Panc1 (cell line): ENCODE data around the gene SCRN1. TPM values are rescaled to one million over a fixed set of nuclear protein-coding genes. Genes with fewer than 3 reads are reported as not detected.

ENCODE experiments used
- ATAC-seq: fragments of 200-7000 bp; cut with Tn5 transposase; 2 replicates; pipeline ENCODE4 v1.9.1; 2020; ENCODE audit warnings: mild to moderate bottlenecking, moderate library complexity
- BruUV-seq: library from RNA; stranded (reverse); fragments of 400-500 nt; replicated peaks from 2 replicates; lab custom pipeline; 2021; lab: Mats Ljungman, UMichigan
- CTCF ChIA-PET: fragments of 300-600 bp; sonication (Branson Sonifier 250); formaldehyde crosslinking; loops from one replicate; lab custom pipeline; 2022; ENCODE audit warnings: antibody characterized with exemption; lab: Charles Lee
- POLR2A ChIA-PET: fragments of 300-600 bp; sonication (Branson Sonifier 250); formaldehyde crosslinking; loops from one replicate; lab custom pipeline; 2022; ENCODE audit warnings: antibody characterized with exemption; lab: Charles Lee
- DNase-seq: peaks from one replicate; pipeline ENCODE4 v3.0.0-alpha.2; 2010; ENCODE audit warnings: low read depth, low spot score
- H3K27ac ChIP-seq: 2 replicates; pipeline ENCODE4 v1.5.1; 2011; ENCODE audit warnings: mild to moderate bottlenecking, low read length, inconsistent platforms
- H3K27me3 ChIP-seq: fragments of 200-500 bp; sonication (Bioruptor generic); 2 replicates; pipeline ENCODE4 v1.6.0; 2014; ENCODE audit warnings: low read length, inconsistent platforms; ENCODE audit not compliant: control insufficient read depth, insufficient read depth
- H3K36me3 ChIP-seq: fragments of 200-500 bp; sonication (Bioruptor generic); 2 replicates; pipeline ENCODE4 v1.5.1; 2014; ENCODE audit warnings: inconsistent platforms, mild to moderate bottlenecking, low read length, moderate library complexity; ENCODE audit not compliant: control insufficient read depth, insufficient read depth
- H3K4me1 ChIP-seq: 2 replicates; pipeline ENCODE4 v1.5.1; 2011; ENCODE audit warnings: inconsistent platforms, mild to moderate bottlenecking, low read length, moderate library complexity; ENCODE audit not compliant: control insufficient read depth, insufficient read depth
- H3K4me3 ChIP-seq, 2 experiments: 2 replicates each; pipeline ENCODE4 v1.5.1; 2011 to 2012; ENCODE audit warnings: low read depth in 2 of 2, low read length in 2 of 2, mild to moderate bottlenecking in 2 of 2, inconsistent platforms in 1 of 2, moderate library complexity in 1 of 2
- H3K9me3 ChIP-seq: fragments of 200-500 bp; sonication (Bioruptor generic); 2 replicates; pipeline ENCODE4 v1.5.1; 2014; ENCODE audit warnings: low read depth, mild to moderate bottlenecking, inconsistent platforms, low read length, moderate library complexity; ENCODE audit not compliant: control insufficient read depth, insufficient read depth
- CTCF ChIP-seq: fragments of 450-650 bp; IDR thresholded peaks from 2 replicates; pipeline ENCODE4 v1.5.1; 2017; ENCODE audit warnings: mild to moderate bottlenecking
- POLR2AphosphoS5 ChIP-seq: IDR thresholded peaks from 2 replicates; pipeline ENCODE4 v1.6.1; 2012; ENCODE audit warnings: mild to moderate bottlenecking, low read depth, low read length, moderate library complexity
- REST ChIP-seq, 2 experiments: IDR thresholded peaks; 2 replicates each; pipeline ENCODE4 v1.6.1; 2011 to 2012; ENCODE audit warnings: low read depth in 2 of 2, control low read depth in 1 of 2, low read length in 1 of 2, mild to moderate bottlenecking in 1 of 2, moderate library complexity in 1 of 2; ENCODE audit not compliant: insufficient read depth in 1 of 2
- SIN3A ChIP-seq: IDR thresholded peaks from 2 replicates; pipeline ENCODE4 v1.6.1; 2012; ENCODE audit warnings: low read depth, mild to moderate bottlenecking, low read length, moderate library complexity, borderline replicate concordance; ENCODE audit not compliant: insufficient read depth
- TCF7L2 ChIP-seq: IDR thresholded peaks from 2 replicates; pipeline ENCODE4 v1.6.1; 2011; ENCODE audit warnings: mild to moderate bottlenecking, low read depth, low read length, inconsistent platforms
- in situ Hi-C: cut with HindIII; loops from 2 replicates; pipeline ENCODE4 v1.10.0; 2016; ENCODE audit warnings: low sequenced_read_pairs, low pct_unique_long_range_greater_than_20kb
- intact Hi-C: fragments of 100-400 bp; cut with micrococcal nuclease; formaldehyde crosslinking; loops from one replicate; pipeline ENCODE4 v1.10.0; 2022; ENCODE audit not compliant: unreplicated experiment
- total RNA-seq: library from RNA; stranded (reverse); gene quantifications from one replicate; pipeline ENCODE4 v1.2.1, GENCODE V29; 2021; ENCODE audit not compliant: unreplicated experiment

Gene SCRN1
- total RNA-seq, 1 experiment from 2014 or later: 189 TPM

- Histone ChIP-seq H3K27ac (no peak overlapping the region), H3K4me1 (no peaks in the 10 kb centered on the region), H3K36me3 (peaks cover 3% of the 10 kb centered on the region; the same call in 1 of the 2 replicates), H3K9me3 (no peaks in the 10 kb centered on the region), H3K4me3 (no peak overlapping the region), H3K27me3 (no peaks in the 10 kb centered on the region)
- no peak for ATAC-seq
- CTCF ChIA-PET: no interaction called here
- POLR2A ChIA-PET: no interaction called here
- no peak for TF ChIP-seq REST (IDR thresholded peaks at IDR 0.05; ENCODE audit: insufficient read depth in 1 of 2, low read depth in 2 of 2, low read length in 1 of 2)
- TF ChIP-seq SIN3A: no peak
- no peak for TF ChIP-seq POLR2AphosphoS5
- no peak for TF ChIP-seq TCF7L2
- no peak for TF ChIP-seq CTCF
- no peak for DNase-seq
- BruUV-seq: no TSS peak
- intact Hi-C loops: no loop called here
- in situ Hi-C loops: no loop called here
Observed at GRCh38 chr7:29917641-29918040, 72.0 kb downstream of the SCRN1 start.

GRCh38 chr7:29915481-29916215 lies 74.0 kb downstream of the SCRN1 start:
- Histone ChIP-seq H3K27ac (no peak overlapping the region), H3K27me3 (no peaks in the 10 kb centered on the region), H3K4me3 (no peak overlapping the region), H3K4me1 (no peaks in the 10 kb centered on the region), H3K9me3 (no peaks in the 10 kb centered on the region), H3K36me3 (no peaks in the 10 kb centered on the region; the same call in 1 of the 2 replicates)
- no peak for DNase-seq
- ChIA-PET CTCF (no interaction called here), POLR2A (no interaction called here)
- in situ Hi-C loops: no loop called here
- ATAC-seq: peak; percentile 27; the same call in 1 of the 2 replicates
- intact Hi-C loops: no loop called here
- no peak for TF ChIP-seq REST (IDR thresholded peaks at IDR 0.05; ENCODE audit: insufficient read depth in 1 of 2, low read depth in 2 of 2, low read length in 1 of 2)
- no peak for TF ChIP-seq TCF7L2
- no peak for TF ChIP-seq POLR2AphosphoS5
- no peak for TF ChIP-seq SIN3A
- no peak for TF ChIP-seq CTCF
- no TSS peak for BruUV-seq
